CMK (cell line): Measurements from ENCODE around the gene RAMP2.

Experiments used
- DNase-seq: peaks from one replicate; pipeline ENCODE4 v3.0.0-alpha.2; 2010; ENCODE audit warnings: low read depth

The RAMP2 gene

DNA sequence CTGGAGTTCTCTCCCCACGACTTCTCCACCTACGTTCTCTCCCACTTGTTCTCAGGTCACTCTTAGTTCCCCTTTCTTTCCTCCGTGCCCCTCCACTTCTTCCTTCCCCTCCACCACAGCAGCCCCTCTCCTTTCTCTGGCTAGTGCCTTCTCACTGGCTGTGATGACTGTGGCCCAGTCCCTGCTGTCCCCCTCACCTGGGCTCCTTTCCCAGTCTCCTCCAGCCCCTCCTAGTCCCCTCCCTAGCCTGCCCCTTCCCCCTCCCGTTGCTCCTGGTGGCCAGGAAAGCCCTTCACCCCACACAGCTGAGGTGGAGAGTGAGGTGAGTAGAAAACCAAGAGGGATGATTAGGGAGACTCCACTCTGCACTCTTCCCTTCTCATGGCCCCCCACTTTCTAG is 34.0 kb downstream of the RAMP2 start:
- no peak for DNase-seq

DNA sequence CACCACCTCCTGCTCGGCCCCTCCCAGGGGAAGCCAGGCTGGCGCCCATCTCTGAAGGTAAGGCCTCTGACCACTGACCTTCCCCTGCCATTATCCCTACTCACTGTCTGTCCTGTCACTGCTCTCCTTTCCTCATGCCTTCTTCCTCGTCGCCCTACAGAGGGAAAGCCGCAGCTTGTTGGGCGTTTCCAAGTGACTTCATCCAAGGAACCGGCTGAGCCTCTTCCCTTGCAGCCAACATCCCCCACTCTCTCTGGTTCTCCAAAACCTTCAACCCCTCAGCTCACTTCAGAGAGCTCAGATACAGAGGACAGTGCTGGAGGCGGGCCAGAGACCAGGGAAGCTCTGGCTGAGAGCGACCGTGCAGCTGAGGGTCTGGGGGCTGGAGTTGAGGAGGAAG is 34.4 kb downstream of the RAMP2 start:
- DNase-seq: no peak

DNA sequence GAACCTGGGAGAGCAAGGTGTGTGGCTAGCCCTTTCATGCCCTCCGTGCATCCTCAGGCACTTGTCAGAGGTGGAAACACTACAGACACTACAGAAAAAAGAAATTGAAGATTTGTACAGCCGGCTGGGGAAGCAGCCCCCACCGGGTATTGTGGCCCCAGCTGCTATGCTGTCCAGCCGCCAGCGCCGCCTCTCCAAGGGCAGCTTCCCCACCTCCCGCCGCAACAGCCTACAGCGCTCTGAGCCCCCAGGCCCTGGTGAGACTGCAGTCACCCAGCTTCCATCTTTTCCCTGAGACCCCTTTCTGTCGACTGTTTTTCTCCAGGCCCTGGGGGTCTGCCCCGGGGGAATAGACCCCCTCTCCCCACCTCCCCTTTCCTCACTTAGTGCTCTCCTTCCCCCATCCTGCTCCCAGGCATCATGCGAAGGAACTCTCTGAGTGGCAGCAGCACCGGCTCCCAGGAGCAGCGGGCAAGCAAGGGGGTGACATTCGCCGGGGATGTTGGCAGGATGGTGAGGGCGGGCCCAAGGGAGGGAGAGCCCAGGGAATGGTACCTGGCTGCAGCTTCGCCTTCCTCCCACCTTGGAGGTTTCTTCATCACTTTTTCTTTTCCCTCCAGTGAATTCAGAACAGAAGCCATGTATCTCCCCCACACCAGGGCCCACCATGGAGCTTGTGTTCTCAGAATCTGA is 35.2 kb downstream of the RAMP2 start:
- no peak for DNase-seq

DNA sequence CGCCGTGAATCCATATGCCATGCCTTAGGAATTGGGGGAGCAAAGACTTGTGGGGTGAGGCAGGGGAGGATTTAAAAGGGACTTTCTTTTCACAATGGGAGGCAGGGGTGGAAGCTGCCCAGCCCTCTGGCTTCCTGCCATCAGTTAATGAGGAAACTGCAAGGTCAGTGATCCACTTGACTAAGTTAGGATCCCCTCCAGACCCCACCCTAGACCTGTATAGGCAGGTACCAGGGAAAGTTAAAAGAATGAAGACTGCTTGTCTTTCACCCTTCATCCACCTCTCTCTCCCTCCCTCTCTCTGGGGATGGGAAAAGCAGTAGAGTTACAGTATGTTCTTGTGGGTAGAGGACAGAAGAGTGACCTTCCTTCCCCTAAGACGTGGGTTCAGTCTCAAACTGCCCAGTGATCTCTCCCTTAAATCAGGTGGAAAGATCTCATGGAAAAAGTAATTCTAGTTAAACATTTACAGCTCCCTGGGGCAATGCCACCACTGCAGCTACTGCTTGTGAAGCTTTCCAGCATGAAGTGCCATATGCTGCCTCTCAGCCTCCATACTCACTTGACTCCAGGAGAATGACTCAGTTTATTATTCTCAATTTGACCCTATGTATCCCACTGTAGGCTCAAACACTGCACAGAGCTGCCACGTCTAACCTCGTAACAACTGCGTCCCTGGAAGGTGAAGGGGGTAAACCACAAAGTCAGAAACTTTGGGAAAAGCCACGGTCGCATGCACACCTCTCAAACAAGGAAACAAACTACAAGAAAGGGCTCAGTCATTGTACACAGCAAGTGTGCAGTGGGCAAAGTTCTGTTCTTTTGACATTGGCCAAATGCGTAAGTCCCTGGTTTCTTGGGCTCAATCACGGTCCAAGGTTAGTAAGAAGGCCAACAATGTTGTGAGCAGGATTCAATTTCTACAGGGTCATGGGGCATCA is 36.3 kb downstream of the RAMP2 start:
- no peak for DNase-seq

DNA sequence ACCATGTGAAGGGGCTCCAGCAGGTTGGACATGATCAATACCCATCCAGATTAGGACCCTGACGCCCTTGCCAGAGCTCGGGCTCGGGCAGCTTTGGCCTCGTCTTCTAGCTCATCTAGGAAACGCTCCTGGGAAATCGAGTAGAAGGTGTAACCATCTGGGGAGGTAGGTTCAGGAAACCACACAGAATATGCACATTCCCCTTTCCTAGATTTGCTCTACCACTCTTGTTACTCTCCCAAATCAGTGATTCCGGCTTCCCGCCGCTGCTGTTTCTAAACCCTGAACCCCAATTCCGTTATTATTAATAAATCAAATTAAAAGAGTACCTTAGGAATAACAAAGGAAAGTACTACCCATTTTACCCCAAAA is 37.0 kb downstream of the RAMP2 start:
- DNase-seq: no peak

DNA sequence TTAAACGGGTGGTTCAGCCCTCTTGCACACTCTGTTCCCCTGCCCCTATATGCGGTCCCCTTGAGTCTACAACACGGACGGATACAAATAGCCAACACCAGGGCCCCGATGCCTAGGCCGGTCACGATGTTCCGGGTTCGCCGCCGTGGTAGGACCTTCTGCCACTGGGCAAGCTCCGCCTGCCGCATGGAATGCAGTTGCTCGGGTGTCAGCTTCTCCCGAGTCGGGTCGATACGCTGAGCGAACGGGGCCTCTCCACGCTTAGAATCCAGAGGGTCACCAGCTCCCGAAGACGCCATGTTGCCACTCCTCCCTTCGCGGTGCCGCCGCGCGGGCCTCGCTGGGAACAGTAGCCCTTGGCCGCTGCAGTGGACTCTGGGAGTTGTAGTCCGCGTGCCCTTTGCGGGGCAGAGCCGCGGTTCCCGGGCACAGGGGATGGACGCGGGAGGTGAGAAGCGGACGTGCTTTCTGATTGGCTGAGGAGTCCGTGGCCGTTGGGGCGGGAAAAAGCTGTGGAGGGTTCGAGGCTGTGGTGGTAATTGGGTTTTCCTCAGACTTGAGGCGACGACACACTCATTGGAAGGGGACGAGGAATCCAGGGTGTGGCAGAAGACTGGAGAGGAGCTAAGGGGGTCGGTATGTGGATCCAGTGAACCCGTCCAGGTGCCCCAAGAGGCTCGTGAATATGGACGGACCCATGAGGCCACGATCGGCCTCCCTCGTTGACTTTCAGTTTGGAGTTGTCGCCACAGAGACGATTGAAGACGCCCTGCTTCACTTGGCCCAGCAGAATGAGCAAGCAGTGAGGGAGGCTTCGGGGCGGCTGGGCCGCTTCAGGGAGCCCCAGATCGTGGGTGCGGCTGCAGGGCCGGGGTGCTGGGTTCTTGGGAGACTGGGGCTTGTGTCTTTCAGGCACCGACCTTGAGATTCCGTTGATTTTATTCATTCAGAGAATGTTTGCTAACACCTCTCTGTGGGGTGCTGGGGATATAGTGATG is 37.7 kb downstream of the RAMP2 start, which contains the start of the genes CNTD1 and COA3:
Gene CNTD1, plus strand, starts transcription at position 479 of the 998 bp plus-strand sequence. Its CDS starts 207 bp downstream, at position 686.
Gene COA3, minus strand, starts transcription at position 322 of the 998 bp plus-strand sequence. Its CDS starts 23 bp downstream, at position 299.
- peak; percentile 56 for DNase-seq

DNA sequence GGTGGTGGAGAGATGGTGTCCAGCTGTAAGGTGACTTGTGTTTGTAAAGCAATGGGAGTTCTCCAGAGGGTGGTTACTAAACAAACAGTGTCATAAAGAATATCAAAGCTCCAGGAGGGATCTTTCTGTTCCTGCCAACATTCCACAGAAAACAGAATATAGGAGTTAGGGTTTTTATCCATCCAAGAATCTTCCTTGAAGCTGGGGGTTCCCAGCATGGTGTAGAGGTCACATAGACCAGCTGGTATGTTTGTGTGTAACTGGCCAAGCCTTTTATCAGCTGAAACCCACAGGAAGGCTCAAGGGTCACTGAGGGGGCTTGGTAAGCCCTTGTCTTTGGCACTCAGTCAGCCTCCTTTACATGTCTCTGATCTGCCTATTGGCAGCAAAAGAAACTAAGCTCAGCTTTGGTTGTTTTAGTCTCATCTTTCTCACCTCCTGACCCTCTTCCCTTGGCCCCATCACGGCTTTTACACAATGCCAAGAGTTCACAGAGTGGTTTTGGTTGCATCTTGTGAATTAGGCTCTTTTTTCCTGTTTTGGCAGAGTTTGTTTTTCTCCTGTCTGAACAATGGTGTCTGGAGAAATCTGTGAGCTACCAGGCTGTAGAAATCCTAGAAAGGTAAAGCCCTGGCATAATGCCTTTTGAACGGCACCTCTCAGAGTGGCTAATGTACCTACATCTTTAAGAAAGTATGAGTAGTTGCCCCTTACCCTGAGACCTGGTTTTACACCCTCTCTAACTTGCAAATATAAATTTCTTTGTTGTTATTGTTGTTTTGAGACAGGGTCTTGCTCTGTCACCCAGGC is 42.3 kb downstream of the RAMP2 start:
- no peak for DNase-seq

DNA sequence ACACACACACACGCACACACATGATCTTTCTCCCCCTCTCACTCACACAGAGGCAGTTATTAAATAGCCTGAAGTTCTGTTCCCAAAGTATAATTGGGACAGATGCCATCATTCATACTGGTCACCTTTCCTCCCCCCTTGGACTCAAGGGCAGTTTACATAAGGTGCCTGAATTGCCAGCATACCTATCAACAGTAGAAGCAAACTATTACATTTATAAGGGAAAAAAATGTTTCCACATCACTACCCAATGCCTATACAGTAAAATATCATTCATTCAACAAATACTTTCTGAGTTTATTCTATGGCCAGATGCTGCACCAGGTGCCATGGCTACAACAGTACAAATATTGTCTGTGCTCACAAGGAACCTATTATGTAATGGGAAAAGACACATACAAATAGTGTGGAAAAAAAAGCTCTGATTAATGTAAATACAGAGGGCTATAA is 43.9 kb downstream of the RAMP2 start:
- no peak for DNase-seq

DNA sequence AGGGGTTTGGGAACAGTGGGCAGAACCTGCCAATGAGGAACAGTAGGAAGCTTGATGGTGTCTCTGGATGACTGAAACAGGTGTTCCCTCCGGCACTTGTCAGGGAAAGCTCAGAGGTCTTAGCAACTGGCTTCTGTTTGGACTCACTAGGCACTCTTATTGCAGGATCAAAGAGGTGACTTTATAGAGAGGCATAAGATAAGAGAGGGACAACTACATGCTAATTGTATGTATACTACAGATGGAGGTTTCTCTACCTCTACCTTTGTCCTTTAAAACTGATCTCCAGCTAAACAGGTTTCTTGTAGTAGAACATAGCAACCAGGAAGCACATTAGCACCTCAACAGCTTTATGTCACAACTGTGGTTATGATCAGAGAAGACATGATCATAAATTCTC is 45.2 kb downstream of the RAMP2 start:
- DNase-seq: no peak

DNA sequence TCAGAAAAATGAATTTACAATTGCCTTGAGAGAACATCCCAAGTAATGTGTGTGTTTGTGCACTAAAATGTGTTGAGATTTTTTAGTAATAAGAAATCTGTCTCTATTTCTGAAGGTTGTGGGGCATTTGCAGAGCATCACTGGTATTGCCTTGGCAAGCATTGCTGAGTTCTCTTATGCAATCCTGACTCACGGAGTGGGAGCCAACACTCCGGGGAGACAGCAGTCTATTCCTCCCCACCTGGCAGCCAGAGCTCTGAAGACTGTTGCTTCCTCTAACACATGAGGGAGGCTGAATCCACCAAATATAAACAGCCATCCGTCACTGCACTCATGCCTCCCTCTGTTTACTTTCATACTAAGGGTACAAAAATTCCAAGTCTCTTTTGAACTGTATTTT is 48.2 kb downstream of the RAMP2 start:
- DNase-seq: no peak
